K562 (cell line): ENCODE measurements around the gene FAM187B. TPM values are rescaled to one million over a fixed set of nuclear protein-coding genes. Genes with fewer than 3 reads are reported as not detected.

ENCODE experiments used
- ATAC-seq: fragments of 200-7000 bp; cut with Tn5 transposase; 3 replicates; pipeline ENCODE4 v1.9.1; 2020; ENCODE audit warnings: moderate library complexity
- BruUV-seq: library from RNA; stranded (reverse); fragments of 400-500 nt; replicated peaks from 2 replicates; lab custom pipeline; 2021; lab: Mats Ljungman, UMichigan
- CTCF ChIA-PET: fragments of 300-600 bp; formaldehyde crosslinking; extraction: SDS; loops from one replicate; lab custom pipeline; 2021; ENCODE audit warnings: low intra/inter-chr PET ratio; lab: Yijun Ruan, JAX
- POLR2A ChIA-PET: fragments of 300-600, 350-650 bp; sonication (Branson Sonifier 250); formaldehyde crosslinking; extraction: SDS; loops from one replicate; lab custom pipeline; 2021; ENCODE audit warnings: antibody characterized with exemption, inconsistent platforms; lab: Yijun Ruan, JAX
- DNase-seq, 4 experiments: peaks; one replicate each; pipeline versions ENCODE4 v3.0.0 to v3.0.0-alpha.2; 2011 to 2018; ENCODE audit warnings: low spot score in 3 of 4, mixed read lengths in 3 of 4; ENCODE audit errors: extremely low read depth in 1 of 4
- FAIRE-seq: peaks from 2 replicates; lab custom pipeline; 2011; peaks lifted over from hg19 to GRCh38; lab: Jason Lieb, UNC
- H2AFZ ChIP-seq: 2 replicates; pipeline ENCODE4 v1.6.0; 2011; ENCODE audit warnings: low read depth, low read length, control low read depth, inconsistent platforms
- H3K27ac ChIP-seq: fragments of 200-600 bp; 3 replicates; pipeline ENCODE4 v1.8.0; 2011; ENCODE audit warnings: low read depth, mild to moderate bottlenecking, control low read depth, inconsistent platforms, low read length, moderate library complexity, mixed read lengths; ENCODE audit errors: extremely low read depth
- H3K27me3 ChIP-seq, 2 experiments: fragments of 300-600 bp in 1 of 2; 2 replicates in 1 of 2; 3 replicates in 1 of 2; pipeline versions ENCODE4 v1.6.0 to v1.8.0; 2011; ENCODE audit warnings: inconsistent platforms in 2 of 2, low read length in 2 of 2, mild to moderate bottlenecking in 1 of 2, mixed read lengths in 1 of 2, moderate library complexity in 1 of 2; ENCODE audit not compliant: control insufficient read depth in 2 of 2, insufficient read depth in 2 of 2
- H3K36me3 ChIP-seq: fragments of 300-600 bp; 3 replicates; pipeline ENCODE4 v1.8.0; 2011; ENCODE audit warnings: mild to moderate bottlenecking, low read length, inconsistent platforms; ENCODE audit not compliant: control insufficient read depth, insufficient read depth
- H3K4me1 ChIP-seq, 2 experiments: fragments of 200-600 bp in 1 of 2; replicated peaks in 1 of 2; 2 replicates in 1 of 2; 3 replicates in 1 of 2; pipeline versions ENCODE4 v1.5.1 to v1.8.0; 2011; ENCODE audit warnings: inconsistent platforms in 2 of 2, low read length in 2 of 2, mild to moderate bottlenecking in 1 of 2, mixed read lengths in 1 of 2, moderate library complexity in 1 of 2; ENCODE audit not compliant: control insufficient read depth in 2 of 2, insufficient read depth in 2 of 2
- H3K4me2 ChIP-seq: 2 replicates; pipeline ENCODE4 v1.6.1; 2011; ENCODE audit warnings: low read length, control low read depth, inconsistent platforms, mixed read lengths; ENCODE audit not compliant: insufficient read depth
- H3K4me3 ChIP-seq: fragments of 200-600 bp; sonication (generic), shearing (Covaris generic); 2 replicates; pipeline ENCODE4 v1.5.1; 2016; ENCODE audit warnings: control low read depth, inconsistent platforms
- H3K79me2 ChIP-seq: fragments of 200-600 bp; 3 replicates; pipeline ENCODE4 v1.8.0; 2011; ENCODE audit warnings: low read length, inconsistent platforms; ENCODE audit not compliant: control insufficient read depth, insufficient read depth
- H3K9ac ChIP-seq, 2 experiments: 2 replicates each; pipeline versions ENCODE4 v1.6.0 to v1.6.1; 2011; ENCODE audit warnings: low read depth in 2 of 2, low read length in 2 of 2, control low read depth in 1 of 2, inconsistent platforms in 1 of 2, mild to moderate bottlenecking in 1 of 2, mixed read lengths in 1 of 2; ENCODE audit not compliant: insufficient read depth in 1 of 2
- H3K9me1 ChIP-seq: one replicate; pipeline ENCODE4 v1.6.0; 2011; ENCODE audit warnings: inconsistent platforms, mild to moderate bottlenecking, low read length, moderate library complexity; ENCODE audit not compliant: control insufficient read depth, insufficient read depth
- H3K9me3 ChIP-seq: replicated peaks from 2 replicates; pipeline ENCODE4 v1.5.1; 2011; ENCODE audit warnings: low read depth, low read length, inconsistent platforms; ENCODE audit not compliant: control insufficient read depth, insufficient read depth
- H4K20me1 ChIP-seq: replicated peaks from 2 replicates; pipeline ENCODE4 v1.6.1; 2011; ENCODE audit warnings: low read length, inconsistent platforms, mixed read lengths; ENCODE audit not compliant: control insufficient read depth, insufficient read depth
- HES1 ChIP-seq: fragments of 450-650 bp; IDR thresholded peaks from 2 replicates; pipeline ENCODE4 v1.6.1; 2016; ENCODE audit warnings: low read depth, mild to moderate bottlenecking, moderate library complexity
- MYBL2 ChIP-seq, 2 experiments: fragments of 450-650 bp in 1 of 2; sonication (generic) in 1 of 2; formaldehyde crosslinking in 1 of 2; IDR thresholded peaks; 2 replicates each; pipeline versions ENCODE4 v1.6.1 to v1.8.1; 2017 to 2022; ENCODE audit warnings: borderline replicate concordance in 1 of 2, inconsistent platforms in 1 of 2, low read depth in 1 of 2, mild to moderate bottlenecking in 1 of 2, missing genetic modification reagents in 1 of 2, moderate library complexity in 1 of 2
- NFXL1 ChIP-seq: fragments of 450-650 bp; formaldehyde crosslinking; IDR thresholded peaks from 2 replicates; pipeline ENCODE4 v1.4.0; 2021; ENCODE audit warnings: mild to moderate bottlenecking
- RBFOX2 ChIP-seq: fragments of 200-400 bp; formaldehyde crosslinking; IDR thresholded peaks from 2 replicates; pipeline ENCODE4 v1.6.1; 2017; ENCODE audit warnings: low read depth, mild to moderate bottlenecking, low read length, moderate library complexity
- RBM14 ChIP-seq: fragments of 200-400 bp; formaldehyde crosslinking; IDR thresholded peaks from 2 replicates; pipeline ENCODE4 v1.6.1; 2018; ENCODE audit warnings: low read depth, mild to moderate bottlenecking, low read length, moderate library complexity, borderline replicate concordance; ENCODE audit not compliant: insufficient read depth
- RBM15 ChIP-seq: fragments of 200-400 bp; formaldehyde crosslinking; IDR thresholded peaks from 2 replicates; pipeline ENCODE4 v1.6.1; 2018; ENCODE audit warnings: mild to moderate bottlenecking, low read length, moderate library complexity; ENCODE audit not compliant: insufficient read depth
- SRSF3 ChIP-seq: fragments of 200-400 bp; formaldehyde crosslinking; IDR thresholded peaks from 2 replicates; pipeline ENCODE4 v1.6.1; 2016; ENCODE audit warnings: mild to moderate bottlenecking, low read length, moderate library complexity; ENCODE audit not compliant: insufficient read depth
- ZBTB2 ChIP-seq: fragments of 450-650 bp; IDR thresholded peaks from 2 replicates; pipeline ENCODE4 v1.6.1; 2016; ENCODE audit warnings: antibody characterized with exemption
- ZKSCAN1 ChIP-seq: fragments of 150-350 bp; IDR thresholded peaks from 2 replicates; pipeline ENCODE4 v1.6.1; 2016; ENCODE audit warnings: low read depth, low read length
- ZNF121 ChIP-seq: sonication (generic); formaldehyde crosslinking; conservative IDR thresholded peaks from 2 replicates; pipeline ENCODE4 v1.8.0; 2022; ENCODE audit warnings: missing genetic modification reagents
- ZNF311 ChIP-seq: fragments of 250-450 bp; sonication (Bioruptor Pico); IDR thresholded peaks from 2 replicates; pipeline ENCODE4 v1.4.0; 2020; ENCODE audit warnings: mild to moderate bottlenecking, moderate library complexity
- ZNF354B ChIP-seq: fragments of 250-450 bp; sonication (Bioruptor Pico); IDR thresholded peaks from 2 replicates; pipeline ENCODE4 v1.4.0; 2020
- WGBS: fragments of 100-300 bp; shearing (Covaris generic); methylation state at CpG from one replicate; pipeline ENCODE4 v1.1.6; 2016; ENCODE audit warnings: low coverage, mixed read lengths; ENCODE audit not compliant: insufficient coverage; ENCODE audit errors: missing lambda C conversion rate; 5-methylcytosine and 5-hydroxymethylcytosine counted together
- in situ Hi-C: fragments of 300-500 bp; cut with MboI; formaldehyde crosslinking; loops from 4 replicates; pipeline ENCODE4 v1.15.0; 2018; ENCODE audit warnings: inconsistent platforms, mixed read lengths
- intact Hi-C: fragments of 100-400 bp; cut with micrococcal nuclease; formaldehyde crosslinking; loops from 2 replicates; pipeline ENCODE4 v1.14.2; 2022
- polyA plus RNA-seq, 8 experiments: library from polyadenylated mRNA; depleted of rRNA in 4 of 8; stranded (reverse) in 5 of 8; unstranded in 3 of 8; fragments of >200 nt; fragmentation: Nextera tagmentation in 2 of 8; fragmentation: Illumina TruSeq in 1 of 8; extraction: Ambion mirVana in 2 of 8; extraction: Trizol in 1 of 8; gene quantifications; 2 replicates each; pipeline versions ENCODE4 v1.2.1 to v1.2.3, GENCODE V29; 2011 to 2014; ENCODE audit warnings: inconsistent platforms in 1 of 8, missing spikeins in 1 of 8
- total RNA-seq, 7 experiments: library from RNA; depleted of rRNA in 6 of 7; stranded (reverse); fragments of >200 nt in 6 of 7; fragmentation: Illumina TruSeq in 2 of 7; extraction: Trizol in 2 of 7; gene quantifications; 2 replicates each; pipeline versions ENCODE4 v1.2.1 to v1.2.3, GENCODE V29; 2011 to 2021; ENCODE audit warnings: low replicate concordance in 1 of 7

Gene FAM187B
- total and polyA plus RNA-seq, 9 of the 15 experiments (the other 6 are each of a cell fraction or from before 2014, with no cell fraction given) = 0.04 to 0.09 TPM; not detected in 7

GRCh38 chr19:35276706-35277281 is 48.3 kb upstream of the FAM187B start:
- no peaks in the 10 kb centered on the region for H3K27me3 ChIP-seq
- in situ Hi-C loops = loop anchor here (10.0 kb wide), 2 partner anchors 58 to 188 kb away; no protein-coding TSS in a partner anchor
- no peak overlapping the region for H3K27ac ChIP-seq
- no peaks in the 10 kb centered on the region for H3K79me2 ChIP-seq
- intact Hi-C loops = no loop called here
- H3K36me3 ChIP-seq = peaks cover 54% of the 10 kb centered on the region; the same call in 1 of the 3 replicates
- POLR2A ChIA-PET = interaction anchor here (0.6 to 2.3 kb wide), 4 partner anchors 11 to 20 kb away, joined by 3 to 10 read pairs (median 4); partner anchors contain the start of gene MAG
- H3K4me1 ChIP-seq = peaks cover 2 to 39% of the 10 kb centered on the region in 2 experiments; a peak in 4 of 5 replicates
- TF ChIP-seq RBFOX2 (peak; percentile 10; the same call in 1 of the 2 replicates), ZNF354B (CRISPR knock-in tag) (no peak), ZKSCAN1 (peak; percentile 68)
- no peak for FAIRE-seq
- H2AFZ ChIP-seq = no peak overlapping the region
- no TSS peak for BruUV-seq
- WGBS = 92% methylated on average over 19 of the region's 28 CpGs
- DNase-seq = no peak
- no peaks in the 10 kb centered on the region for H3K9me1 ChIP-seq
- H4K20me1 ChIP-seq = no peaks in the 10 kb centered on the region
- H3K9ac ChIP-seq = no peak overlapping the region; a peak in 1 of 4 replicates
- CTCF ChIA-PET = no interaction called here
- no peak overlapping the region for H3K4me3 ChIP-seq
- ATAC-seq = no peak
- no peak overlapping the region for H3K4me2 ChIP-seq
- no peaks in the 10 kb centered on the region for H3K9me3 ChIP-seq

GRCh38 chr19:35274323-35274722 is 45.8 kb upstream of the FAM187B start:
- in situ Hi-C loops = loop anchor here (10.0 kb wide), 2 partner anchors 60 to 190 kb away; no protein-coding TSS in a partner anchor
- FAIRE-seq = peak; percentile 32
- no peak for TF ChIP-seq NFXL1 (CRISPR knock-in tag)
- TF ChIP-seq RBM14 = no peak
- no peak for TF ChIP-seq RBM15
- TF ChIP-seq ZNF121 (CRISPR knock-in tag) = no peak
- TF ChIP-seq ZBTB2 = no peak
- no peak for TF ChIP-seq MYBL2 (IDR thresholded peaks at IDR 0.05; ENCODE audit: low read depth)
- TF ChIP-seq MYBL2 (CRISPR knock-in tag; IDR thresholded peaks at IDR 0.05; ENCODE audit: borderline replicate concordance) = no peak
- TF ChIP-seq SRSF3 = no peak
- TF ChIP-seq HES1 = no peak
- no peak for TF ChIP-seq ZNF311 (CRISPR knock-in tag)

More at GRCh38 chr19:35274323-35274722, 45.8 kb upstream of the FAM187B start:
- no peak overlapping the region for H3K9ac ChIP-seq
- H3K4me3 ChIP-seq = no peak overlapping the region
- intact Hi-C loops = no loop called here
- no peak for DNase-seq
- peaks cover 72% of the 10 kb centered on the region; the same call in 2 of the 3 replicates for H3K36me3 ChIP-seq
- no peak overlapping the region for H3K27ac ChIP-seq
- H3K4me1 ChIP-seq = peaks cover 7 to 40% of the 10 kb centered on the region in 2 experiments
- no peak overlapping the region for H3K4me2 ChIP-seq
- peaks cover 7% of the 10 kb centered on the region; the same call in 2 of the 3 replicates for H3K79me2 ChIP-seq
- no peaks in the 10 kb centered on the region for H3K27me3 ChIP-seq
- no peak overlapping the region for H2AFZ ChIP-seq
- no TSS peak for BruUV-seq
- no peaks in the 10 kb centered on the region for H3K9me1 ChIP-seq
- no peak for ATAC-seq
- ChIA-PET POLR2A (interaction anchor here (0.8 to 1.5 kb wide), 5 partner anchors 8 to 236 kb away, joined by 3 to 6 read pairs (median 5); partner anchors contain the start of gene HAMP), CTCF (interaction anchor here (0.6 kb wide), 1 partner anchor 11 kb away, joined by 7 read pairs; no protein-coding TSS in a partner anchor)
- no peaks in the 10 kb centered on the region for H3K9me3 ChIP-seq
- H4K20me1 ChIP-seq = no peaks in the 10 kb centered on the region
- 94% methylated on average over 5 of the region's 5 CpGs for WGBS
